Measurements from ENCODE around the gene TRMT44. TPM values are rescaled to one million over a fixed set of nuclear protein-coding genes. Genes with fewer than 3 reads are reported as not detected.

Gene TRMT44
- total and polyA plus RNA-seq, 4 experiments from 2014 or later = 4.3 to 33.0 (median 20.6) TPM

- Mint-ChIP-seq H3K27me3 (no peaks in the 10 kb centered on the region), H3K4me1 (peaks cover 17 to 44% (median 26%) of the 10 kb centered on the region in 4 donors), H3K36me3 (peaks cover 0 to 9% of the 10 kb centered on the region in 2 donors), H3K4me3 (peak overlapping the region; percentile 93 to 98 (median 96)), H3K27ac (peak overlapping the region in 6 of 7 donors; percentile 8 to 96 (median 62)), H3K9me3 (peaks cover 0 to 3% (median 0%) of the 10 kb centered on the region in 8 donors)
- no peaks in the 10 kb centered on the region for H3K27me3 ChIP-seq (ENCODE audit: insufficient read depth, low read length)
- DNase-seq = no peak
- no peaks in the 10 kb centered on the region for H3K9me3 ChIP-seq (ENCODE audit: control insufficient read depth in 1 of 2, low read length in 2 of 2)
- ChIA-PET POLR2A (ENCODE audit: partially characterized antibody) (interaction anchor here (1.0 to 3.1 kb wide), 5 partner anchors 7 to 269 kb away, joined by 3 to 35 read pairs (median 4); partner anchors contain the start of genes ABLIM2, ACOX3 and TRMT44), CTCF (ENCODE audit: partially characterized antibody) (interaction anchor here (1.0 to 3.7 kb wide), 2 partner anchors 10 to 13 kb away, joined by 3 to 10 read pairs; partner anchors contain the start of genes ACOX3 and TRMT44)
- intact Hi-C loops (cut with micrococcal nuclease) = loop anchor here (10.0 kb wide), 1 partner anchor 272 kb away; the partner anchor contains the start of gene ABLIM2
- H3K4me3 ChIP-seq (ENCODE audit: low read length in 2 of 2) = peak overlapping the region in 1 of 2 donors; percentile 87
- no peaks in the 10 kb centered on the region for H3K36me3 ChIP-seq (ENCODE audit: insufficient read depth, low read length)
- H3K27ac ChIP-seq (ENCODE audit: low read depth, low read length) = no peak overlapping the region
- peaks cover 22% of the 10 kb centered on the region for H3K4me1 ChIP-seq (ENCODE audit: insufficient read depth, low read length)
Observed at GRCh38 chr4:8427262-8427661, 13.3 kb upstream of the TRMT44 start.

- DNase-seq = peak in 2 of 5 donors; percentile 11 to 37
- intact Hi-C loops (cut with micrococcal nuclease) = loop anchor here (1.0 to 10.0 kb wide), 2 partner anchors 12 to 273 kb away; partner anchors contain the start of genes ABLIM2, ACOX3 and TRMT44
- ChIA-PET POLR2A (ENCODE audit: partially characterized antibody) (interaction anchor here (0.9 to 3.1 kb wide), 8 partner anchors 8 to 573 kb away, joined by 3 to 35 read pairs (median 3); partner anchors contain the start of genes ABLIM2, ACOX3 and TRMT44), CTCF (ENCODE audit: partially characterized antibody) (interaction anchor here (3.7 kb wide), 1 partner anchor 12 kb away, joined by 10 read pairs; the partner anchor contains the start of genes ACOX3 and TRMT44)
- Mint-ChIP-seq H3K27me3 (no peaks in the 10 kb centered on the region), H3K9me3 (peaks cover 0 to 3% (median 0%) of the 10 kb centered on the region in 8 donors), H3K4me3 (peak overlapping the region; percentile 93 to 98 (median 96)), H3K4me1 (peaks cover 17 to 44% (median 26%) of the 10 kb centered on the region in 4 donors), H3K36me3 (peaks cover 0 to 9% of the 10 kb centered on the region in 2 donors), H3K27ac (peak overlapping the region; percentile 92 to 97 (median 95))
- Histone ChIP-seq H3K27me3 (ENCODE audit: insufficient read depth, low read length) (no peaks in the 10 kb centered on the region), H3K9me3 (ENCODE audit: control insufficient read depth in 1 of 2, low read length in 2 of 2) (no peaks in the 10 kb centered on the region), H3K36me3 (ENCODE audit: insufficient read depth, low read length) (no peaks in the 10 kb centered on the region), H3K4me1 (ENCODE audit: insufficient read depth, low read length) (peaks cover 22% of the 10 kb centered on the region), H3K4me3 (ENCODE audit: low read length in 2 of 2) (peak overlapping the region; percentile 30 to 87), H3K27ac (ENCODE audit: low read depth, low read length) (peak overlapping the region; percentile 66)
Observed at GRCh38 chr4:8427761-8428287, 12.8 kb upstream of the TRMT44 start.

GRCh38 chr4:8428288-8429097 lies 12.1 kb upstream of the TRMT44 start:
- peak; percentile 84 to 96 (median 90) for DNase-seq
- Histone ChIP-seq H3K27me3 (ENCODE audit: insufficient read depth, low read length) (no peaks in the 10 kb centered on the region), H3K27ac (ENCODE audit: low read depth, low read length) (peak overlapping the region; percentile 66), H3K36me3 (ENCODE audit: insufficient read depth, low read length) (no peaks in the 10 kb centered on the region), H3K4me1 (ENCODE audit: insufficient read depth, low read length) (peaks cover 22% of the 10 kb centered on the region), H3K9me3 (ENCODE audit: control insufficient read depth in 1 of 2, low read length in 2 of 2) (no peaks in the 10 kb centered on the region), H3K4me3 (ENCODE audit: low read length in 2 of 2) (peak overlapping the region; percentile 30 to 87)
- Mint-ChIP-seq H3K27me3 (no peaks in the 10 kb centered on the region), H3K4me3 (peak overlapping the region; percentile 93 to 98 (median 96)), H3K9me3 (peaks cover 0 to 3% (median 0%) of the 10 kb centered on the region in 8 donors), H3K4me1 (peaks cover 20 to 49% (median 29%) of the 10 kb centered on the region in 4 donors), H3K36me3 (peaks cover 0 to 9% of the 10 kb centered on the region in 2 donors), H3K27ac (peak overlapping the region; percentile 92 to 97 (median 95))
- intact Hi-C loops (cut with micrococcal nuclease) = loop anchor here (1.0 to 10.0 kb wide), 2 partner anchors 12 to 274 kb away; partner anchors contain the start of genes ABLIM2, ACOX3 and TRMT44
- ChIA-PET CTCF (ENCODE audit: partially characterized antibody) (interaction anchor here (3.7 kb wide), 1 partner anchor 12 kb away, joined by 10 read pairs; the partner anchor contains the start of genes ACOX3 and TRMT44), POLR2A (ENCODE audit: partially characterized antibody) (interaction anchor here (0.6 to 3.1 kb wide), 9 partner anchors 8 to 573 kb away, joined by 3 to 35 read pairs (median 3); partner anchors contain the start of genes ABLIM2, ACOX3 and TRMT44)

GRCh38 chr4:8431553-8431952 lies 9.0 kb upstream of the TRMT44 start:
- peaks cover 0 to 3% (median 0%) of the 10 kb centered on the region in 8 donors for H3K9me3 Mint-ChIP-seq
- no peaks in the 10 kb centered on the region for H3K27me3 Mint-ChIP-seq
- H3K4me1 Mint-ChIP-seq = peaks cover 27 to 66% (median 41%) of the 10 kb centered on the region in 4 donors
- no peak overlapping the region for H3K4me3 ChIP-seq (ENCODE audit: low read length in 2 of 2)
- intact Hi-C loops (cut with micrococcal nuclease) = no loop called here
- no peak for DNase-seq
- no peak overlapping the region for H3K27ac ChIP-seq (ENCODE audit: low read depth, low read length)
- H3K36me3 Mint-ChIP-seq = peaks cover 0 to 13% of the 10 kb centered on the region in 2 donors
- H3K27me3 ChIP-seq (ENCODE audit: insufficient read depth, low read length) = no peaks in the 10 kb centered on the region
- H3K4me1 ChIP-seq (ENCODE audit: insufficient read depth, low read length) = peaks cover 38% of the 10 kb centered on the region
- no peaks in the 10 kb centered on the region for H3K36me3 ChIP-seq (ENCODE audit: insufficient read depth, low read length)
- H3K27ac Mint-ChIP-seq = peak overlapping the region in 2 of 7 donors; percentile 15 to 45
- H3K9me3 ChIP-seq (ENCODE audit: control insufficient read depth in 1 of 2, low read length in 2 of 2) = no peaks in the 10 kb centered on the region
- CTCF ChIA-PET (ENCODE audit: partially characterized antibody) = no interaction called here
- POLR2A ChIA-PET (ENCODE audit: partially characterized antibody) = interaction anchor here (1.1 kb wide), 1 partner anchor 9 kb away, joined by 5 read pairs; the partner anchor contains the start of genes ACOX3 and TRMT44
- H3K4me3 Mint-ChIP-seq = peak overlapping the region in 1 of 8 donors; percentile 30

- Histone ChIP-seq H3K4me1 (ENCODE audit: insufficient read depth, low read length) (peaks cover 38% of the 10 kb centered on the region), H3K36me3 (ENCODE audit: insufficient read depth, low read length) (no peaks in the 10 kb centered on the region), H3K27me3 (ENCODE audit: insufficient read depth, low read length) (no peaks in the 10 kb centered on the region), H3K27ac (ENCODE audit: low read depth, low read length) (no peak overlapping the region), H3K4me3 (ENCODE audit: low read length in 2 of 2) (no peak overlapping the region), H3K9me3 (ENCODE audit: control insufficient read depth in 1 of 2, low read length in 2 of 2) (no peaks in the 10 kb centered on the region)
- intact Hi-C loops (cut with micrococcal nuclease) = no loop called here
- peak overlapping the region in 1 of 8 donors; percentile 6 for H3K4me3 Mint-ChIP-seq
- no peaks in the 10 kb centered on the region for H3K27me3 Mint-ChIP-seq
- ChIA-PET CTCF (ENCODE audit: partially characterized antibody) (no interaction called here), POLR2A (ENCODE audit: partially characterized antibody) (no interaction called here)
- H3K36me3 Mint-ChIP-seq = peaks cover 0 to 17% of the 10 kb centered on the region in 2 donors
- H3K4me1 Mint-ChIP-seq = peaks cover 29 to 62% (median 43%) of the 10 kb centered on the region in 4 donors
- no peak for DNase-seq
- H3K27ac Mint-ChIP-seq = peak overlapping the region in 4 of 7 donors; percentile 9 to 54 (median 31)
- H3K9me3 Mint-ChIP-seq = peaks cover 0 to 3% (median 0%) of the 10 kb centered on the region in 8 donors
Observed at GRCh38 chr4:8433136-8433535, 7.4 kb upstream of the TRMT44 start.

GRCh38 chr4:8434251-8435073 lies 6.1 kb upstream of the TRMT44 start:
- peaks cover 29 to 59% (median 46%) of the 10 kb centered on the region in 4 donors for H3K4me1 Mint-ChIP-seq
- Histone ChIP-seq H3K27ac (ENCODE audit: low read depth, low read length) (peak overlapping the region; percentile 55), H3K4me3 (ENCODE audit: low read length in 2 of 2) (no peak overlapping the region), H3K27me3 (ENCODE audit: insufficient read depth, low read length) (no peaks in the 10 kb centered on the region), H3K36me3 (ENCODE audit: insufficient read depth, low read length) (no peaks in the 10 kb centered on the region), H3K9me3 (ENCODE audit: control insufficient read depth in 1 of 2, low read length in 2 of 2) (no peaks in the 10 kb centered on the region), H3K4me1 (ENCODE audit: insufficient read depth, low read length) (peaks cover 40% of the 10 kb centered on the region)
- H3K27ac Mint-ChIP-seq = peak overlapping the region; percentile 74 to 97 (median 92)
- no peaks in the 10 kb centered on the region for H3K9me3 Mint-ChIP-seq
- no peak for DNase-seq
- no peaks in the 10 kb centered on the region for H3K27me3 Mint-ChIP-seq
- ChIA-PET POLR2A (ENCODE audit: partially characterized antibody) (no interaction called here), CTCF (ENCODE audit: partially characterized antibody) (no interaction called here)
- H3K4me3 Mint-ChIP-seq = peak overlapping the region; percentile 63 to 93 (median 85)
- H3K36me3 Mint-ChIP-seq = peaks cover 0 to 13% of the 10 kb centered on the region in 2 donors
- intact Hi-C loops (cut with micrococcal nuclease) = no loop called here

Data from CD4-positive, alpha-beta memory T cell (primary cell).